NCI-H510A treated with DMSO at 0.1 percent for 48 hours (cell line): ENCODE data around the gene FTO.

Experiments used
- DNase-seq: peaks from one replicate; lab custom pipeline; 2025; lab: John Stamatoyannopoulos, UW

The FTO gene

GRCh38 chr16:53936052-53936451 lies 232.1 kb downstream of the FTO start:
- DNase-seq = no peak

- DNase-seq = peak; percentile 15
Measured at GRCh38 chr16:53936529-53936928, 232.6 kb downstream of the FTO start.

GRCh38 chr16:53937161-53937880 lies 233.4 kb downstream of the FTO start:
- DNase-seq = peak; percentile 37

GRCh38 chr16:53944025-53944424 lies 240.1 kb downstream of the FTO start:
- DNase-seq = no peak

- DNase-seq = peak; percentile 11
Measured at GRCh38 chr16:53945996-53946395, 242.0 kb downstream of the FTO start.

- peak; percentile 59 for DNase-seq
Measured at GRCh38 chr16:53946746-53947386, 242.9 kb downstream of the FTO start.

- peak; percentile 14 for DNase-seq
Measured at GRCh38 chr16:53947642-53948041, 243.7 kb downstream of the FTO start.

GRCh38 chr16:53948326-53948725 lies 244.4 kb downstream of the FTO start:
- DNase-seq = no peak

- peak; percentile 28 for DNase-seq
Measured at GRCh38 chr16:53948734-53949430, 244.9 kb downstream of the FTO start.

- peak; percentile 50 for DNase-seq
Measured at GRCh38 chr16:53949715-53950410, 245.9 kb downstream of the FTO start.

GRCh38 chr16:53950677-53951076 lies 246.7 kb downstream of the FTO start:
- peak; percentile 88 for DNase-seq

- DNase-seq = no peak
Measured at GRCh38 chr16:53952215-53953208, 248.6 kb downstream of the FTO start.

- DNase-seq = no peak
Measured at GRCh38 chr16:53953336-53953735, 249.4 kb downstream of the FTO start.

- no peak for DNase-seq
Measured at GRCh38 chr16:53955221-53955875, 251.4 kb downstream of the FTO start.

GRCh38 chr16:53958341-53958880 lies 254.5 kb downstream of the FTO start:
- DNase-seq = no peak

GRCh38 chr16:53960050-53960812 lies 256.3 kb downstream of the FTO start:
- DNase-seq = no peak

- no peak for DNase-seq
Measured at GRCh38 chr16:53960954-53961616, 257.1 kb downstream of the FTO start.

GRCh38 chr16:53962041-53962440 lies 258.1 kb downstream of the FTO start:
- no peak for DNase-seq

GRCh38 chr16:53964145-53964790 lies 260.3 kb downstream of the FTO start:
- DNase-seq = no peak
